ENCODE data around the gene CC2D1A.
"Not testable (repeated sequence)": the region's sequence is repeated elsewhere in the genome, so short reads cannot be mapped to it uniquely, and the experiment has no call there.

The CC2D1A gene

DNA sequence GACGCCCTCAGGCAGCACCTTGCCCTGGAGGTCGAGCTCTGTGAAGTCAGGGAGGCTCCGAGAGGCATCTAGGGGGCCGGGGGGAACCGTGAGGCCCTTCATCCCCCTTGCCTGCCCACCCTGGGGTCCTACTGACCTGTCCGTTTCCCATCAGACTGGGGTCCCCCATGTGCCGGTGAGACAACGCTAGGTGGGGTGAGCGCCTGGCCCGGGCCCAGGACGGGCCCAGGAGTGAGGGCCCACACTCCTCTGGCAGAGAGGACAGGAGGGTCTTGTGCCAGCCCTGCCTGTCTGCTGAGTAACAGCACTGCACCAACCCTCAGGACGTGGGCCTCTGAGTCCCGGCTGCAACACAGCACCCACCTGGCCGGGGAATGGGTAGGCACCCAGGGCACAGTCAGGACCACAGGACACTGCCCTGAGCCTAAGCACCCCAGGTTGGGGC, 60.7 kb downstream of the CC2D1A start:
- TF ChIP-seq ARNTL (CRISPR knock-in tag; IDR thresholded peaks at IDR 0.05; ENCODE audit: borderline replicate concordance, low read depth) (no peak), ZFP30 (CRISPR knock-in tag; IDR thresholded peaks at IDR 0.05) (no peak), GLIS3 (CRISPR knock-in tag; IDR thresholded peaks at IDR 0.05) (no peak), ZNF565 (CRISPR knock-in tag; conservative IDR thresholded peaks at IDR 0.05; ENCODE audit: low read depth) (no peak), TOX (CRISPR knock-in tag; IDR thresholded peaks at IDR 0.05; ENCODE audit: borderline replicate concordance) (no peak), BACH2 (CRISPR knock-in tag; IDR thresholded peaks at IDR 0.05; ENCODE audit: borderline replicate concordance) (no peak), ZFP3 (CRISPR knock-in tag; IDR thresholded peaks at IDR 0.05) (no peak), SNAI2 (CRISPR knock-in tag; IDR thresholded peaks at IDR 0.05) (no peak), ZC3H10 (CRISPR knock-in tag; IDR thresholded peaks at IDR 0.05) (no peak)
- TF ChIP-seq, protein P1, sequence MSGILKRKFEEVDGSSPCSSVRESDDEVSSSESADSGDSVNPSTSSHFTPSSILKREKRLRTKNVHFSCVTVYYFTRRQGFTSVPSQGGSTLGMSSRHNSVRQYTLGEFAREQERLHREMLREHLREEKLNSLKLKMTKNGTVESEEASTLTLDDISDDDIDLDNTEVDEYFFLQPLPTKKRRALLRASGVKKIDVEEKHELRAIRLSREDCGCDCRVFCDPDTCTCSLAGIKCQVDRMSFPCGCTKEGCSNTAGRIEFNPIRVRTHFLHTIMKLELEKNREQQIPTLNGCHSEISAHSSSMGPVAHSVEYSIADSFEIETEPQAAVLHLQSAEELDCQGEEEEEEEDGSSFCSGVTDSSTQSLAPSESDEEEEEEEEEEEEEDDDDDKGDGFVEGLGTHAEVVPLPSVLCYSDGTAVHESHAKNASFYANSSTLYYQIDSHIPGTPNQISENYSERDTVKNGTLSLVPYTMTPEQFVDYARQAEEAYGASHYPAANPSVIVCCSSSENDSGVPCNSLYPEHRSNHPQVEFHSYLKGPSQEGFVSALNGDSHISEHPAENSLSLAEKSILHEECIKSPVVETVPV (CRISPR knock-in tag; IDR thresholded peaks at IDR 0.05): no peak
- TF ChIP-seq, protein P2, sequence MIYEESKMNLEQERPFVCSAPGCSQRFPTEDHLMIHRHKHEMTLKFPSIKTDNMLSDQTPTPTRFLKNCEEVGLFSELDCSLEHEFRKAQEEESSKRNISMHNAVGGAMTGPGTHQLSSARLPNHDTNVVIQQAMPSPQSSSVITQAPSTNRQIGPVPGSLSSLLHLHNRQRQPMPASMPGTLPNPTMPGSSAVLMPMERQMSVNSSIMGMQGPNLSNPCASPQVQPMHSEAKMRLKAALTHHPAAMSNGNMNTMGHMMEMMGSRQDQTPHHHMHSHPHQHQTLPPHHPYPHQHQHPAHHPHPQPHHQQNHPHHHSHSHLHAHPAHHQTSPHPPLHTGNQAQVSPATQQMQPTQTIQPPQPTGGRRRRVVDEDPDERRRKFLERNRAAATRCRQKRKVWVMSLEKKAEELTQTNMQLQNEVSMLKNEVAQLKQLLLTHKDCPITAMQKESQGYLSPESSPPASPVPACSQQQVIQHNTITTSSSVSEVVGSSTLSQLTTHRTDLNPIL (CRISPR knock-in tag; IDR thresholded peaks at IDR 0.05; ENCODE audit: low read depth): no peak
- TF ChIP-seq, protein P3, sequence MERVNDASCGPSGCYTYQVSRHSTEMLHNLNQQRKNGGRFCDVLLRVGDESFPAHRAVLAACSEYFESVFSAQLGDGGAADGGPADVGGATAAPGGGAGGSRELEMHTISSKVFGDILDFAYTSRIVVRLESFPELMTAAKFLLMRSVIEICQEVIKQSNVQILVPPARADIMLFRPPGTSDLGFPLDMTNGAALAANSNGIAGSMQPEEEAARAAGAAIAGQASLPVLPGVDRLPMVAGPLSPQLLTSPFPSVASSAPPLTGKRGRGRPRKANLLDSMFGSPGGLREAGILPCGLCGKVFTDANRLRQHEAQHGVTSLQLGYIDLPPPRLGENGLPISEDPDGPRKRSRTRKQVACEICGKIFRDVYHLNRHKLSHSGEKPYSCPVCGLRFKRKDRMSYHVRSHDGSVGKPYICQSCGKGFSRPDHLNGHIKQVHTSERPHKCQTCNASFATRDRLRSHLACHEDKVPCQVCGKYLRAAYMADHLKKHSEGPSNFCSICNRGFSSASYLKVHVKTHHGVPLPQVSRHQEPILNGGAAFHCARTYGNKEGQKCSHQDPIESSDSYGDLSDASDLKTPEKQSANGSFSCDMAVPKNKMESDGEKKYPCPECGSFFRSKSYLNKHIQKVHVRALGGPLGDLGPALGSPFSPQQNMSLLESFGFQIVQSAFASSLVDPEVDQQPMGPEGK (CRISPR knock-in tag; IDR thresholded peaks at IDR 0.05; ENCODE audit: borderline replicate concordance): no peak
- ATAC-seq: no peak

DNA sequence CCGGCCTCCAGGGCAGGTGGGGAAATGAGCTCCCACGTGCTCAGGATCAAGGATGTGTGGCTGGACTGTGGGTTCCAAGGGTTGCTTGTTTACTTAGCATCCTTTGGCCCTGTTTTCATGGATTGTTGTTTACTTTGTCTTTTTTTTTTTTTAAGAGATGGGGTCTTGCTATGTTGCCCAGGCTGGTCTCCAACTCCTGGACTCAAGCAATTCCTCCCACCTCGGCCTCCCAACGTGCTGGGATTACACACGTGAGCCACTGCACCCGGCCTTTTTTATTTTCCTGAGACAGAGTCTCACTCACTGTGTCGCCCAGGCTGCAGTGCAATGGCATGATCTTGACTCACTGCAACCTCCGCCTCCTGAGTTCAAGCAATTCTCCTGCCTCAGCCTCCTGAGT, 61.2 kb downstream of the CC2D1A start:
- ATAC-seq: not testable (repeated sequence)

DNA sequence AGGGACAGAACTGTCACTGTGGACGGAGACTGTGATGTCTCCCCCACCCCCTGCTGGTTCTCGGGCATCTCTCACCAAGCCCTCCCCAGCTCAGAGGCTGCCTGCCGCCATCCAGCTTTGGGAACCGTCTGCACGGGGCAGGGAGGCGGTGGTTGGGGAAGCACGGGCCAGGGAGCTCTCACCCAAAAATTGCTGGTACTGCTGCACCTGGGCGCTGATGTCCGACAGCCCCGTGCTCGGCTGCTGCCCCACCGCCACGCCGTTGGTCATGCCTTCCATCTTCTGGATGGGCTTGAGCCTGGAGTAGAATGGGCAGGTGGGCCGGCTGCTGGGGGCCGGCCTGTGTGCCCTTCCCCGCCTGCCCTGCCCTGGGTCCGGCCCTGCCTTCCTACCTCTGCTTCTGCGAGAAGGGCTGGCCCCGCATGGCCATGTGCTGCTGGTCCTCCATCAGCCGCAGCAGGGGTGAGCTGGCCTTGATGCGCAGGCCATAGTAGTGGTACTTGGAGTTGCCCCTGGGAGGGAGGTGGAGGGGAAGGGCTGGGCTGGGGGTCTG, 62.5 kb downstream of the CC2D1A start:
- TF ChIP-seq BACH2 (CRISPR knock-in tag; IDR thresholded peaks at IDR 0.05; ENCODE audit: borderline replicate concordance): no peak
- no peak for TF ChIP-seq ZNF565 (CRISPR knock-in tag; conservative IDR thresholded peaks at IDR 0.05; ENCODE audit: low read depth)
- no peak for TF ChIP-seq SNAI2 (CRISPR knock-in tag; IDR thresholded peaks at IDR 0.05)
- no peak for TF ChIP-seq CSDC2 (CRISPR knock-in tag; IDR thresholded peaks at IDR 0.05)
- no peak for TF ChIP-seq ZFP3 (CRISPR knock-in tag; IDR thresholded peaks at IDR 0.05)
- TF ChIP-seq, protein P3 (CRISPR knock-in tag; IDR thresholded peaks at IDR 0.05; ENCODE audit: borderline replicate concordance): no peak
- TF ChIP-seq PPARA (CRISPR knock-in tag; IDR thresholded peaks at IDR 0.05; ENCODE audit: borderline replicate concordance): no peak
- TF ChIP-seq TCF4 (CRISPR knock-in tag; IDR thresholded peaks at IDR 0.05; ENCODE audit: borderline replicate concordance): no peak
- TF ChIP-seq ZC3H10 (CRISPR knock-in tag; IDR thresholded peaks at IDR 0.05): no peak
- no peak for TF ChIP-seq RARB (CRISPR knock-in tag; IDR thresholded peaks at IDR 0.05)
- TF ChIP-seq, protein P4, sequence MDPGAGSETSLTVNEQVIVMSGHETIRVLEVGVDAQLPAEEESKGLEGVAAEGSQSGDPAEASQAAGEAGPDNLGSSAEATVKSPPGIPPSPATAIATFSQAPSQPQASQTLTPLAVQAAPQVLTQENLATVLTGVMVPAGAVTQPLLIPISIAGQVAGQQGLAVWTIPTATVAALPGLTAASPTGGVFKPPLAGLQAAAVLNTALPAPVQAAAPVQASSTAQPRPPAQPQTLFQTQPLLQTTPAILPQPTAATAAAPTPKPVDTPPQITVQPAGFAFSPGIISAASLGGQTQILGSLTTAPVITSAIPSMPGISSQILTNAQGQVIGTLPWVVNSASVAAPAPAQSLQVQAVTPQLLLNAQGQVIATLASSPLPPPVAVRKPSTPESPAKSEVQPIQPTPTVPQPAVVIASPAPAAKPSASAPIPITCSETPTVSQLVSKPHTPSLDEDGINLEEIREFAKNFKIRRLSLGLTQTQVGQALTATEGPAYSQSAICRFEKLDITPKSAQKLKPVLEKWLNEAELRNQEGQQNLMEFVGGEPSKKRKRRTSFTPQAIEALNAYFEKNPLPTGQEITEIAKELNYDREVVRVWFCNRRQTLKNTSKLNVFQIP (CRISPR knock-in tag; IDR thresholded peaks at IDR 0.05; ENCODE audit: borderline replicate concordance, low read depth): no peak
- TF ChIP-seq ESRRG (CRISPR knock-in tag; IDR thresholded peaks at IDR 0.05): no peak
- TF ChIP-seq GLIS3 (CRISPR knock-in tag; IDR thresholded peaks at IDR 0.05): no peak
- TF ChIP-seq ZNF8 (CRISPR knock-in tag; IDR thresholded peaks at IDR 0.05): no peak
- TF ChIP-seq ARNTL (CRISPR knock-in tag; IDR thresholded peaks at IDR 0.05; ENCODE audit: borderline replicate concordance, low read depth): no peak
- TF ChIP-seq OSR1 (CRISPR knock-in tag; IDR thresholded peaks at IDR 0.05): no peak
- TF ChIP-seq, protein P1 (CRISPR knock-in tag; IDR thresholded peaks at IDR 0.05): no peak
- no peak for TF ChIP-seq ISL1 (CRISPR knock-in tag; IDR thresholded peaks at IDR 0.05)
- TF ChIP-seq TOX (CRISPR knock-in tag; IDR thresholded peaks at IDR 0.05; ENCODE audit: borderline replicate concordance): no peak
- ATAC-seq: no peak
